ENCODE results near the gene GJD4. TPM values are rescaled to one million over a fixed set of nuclear protein-coding genes. Genes with fewer than 3 reads are reported as not detected.

Gene GJD4
- total RNA-seq, 1 donor from 2014 or later: not detected

DNA sequence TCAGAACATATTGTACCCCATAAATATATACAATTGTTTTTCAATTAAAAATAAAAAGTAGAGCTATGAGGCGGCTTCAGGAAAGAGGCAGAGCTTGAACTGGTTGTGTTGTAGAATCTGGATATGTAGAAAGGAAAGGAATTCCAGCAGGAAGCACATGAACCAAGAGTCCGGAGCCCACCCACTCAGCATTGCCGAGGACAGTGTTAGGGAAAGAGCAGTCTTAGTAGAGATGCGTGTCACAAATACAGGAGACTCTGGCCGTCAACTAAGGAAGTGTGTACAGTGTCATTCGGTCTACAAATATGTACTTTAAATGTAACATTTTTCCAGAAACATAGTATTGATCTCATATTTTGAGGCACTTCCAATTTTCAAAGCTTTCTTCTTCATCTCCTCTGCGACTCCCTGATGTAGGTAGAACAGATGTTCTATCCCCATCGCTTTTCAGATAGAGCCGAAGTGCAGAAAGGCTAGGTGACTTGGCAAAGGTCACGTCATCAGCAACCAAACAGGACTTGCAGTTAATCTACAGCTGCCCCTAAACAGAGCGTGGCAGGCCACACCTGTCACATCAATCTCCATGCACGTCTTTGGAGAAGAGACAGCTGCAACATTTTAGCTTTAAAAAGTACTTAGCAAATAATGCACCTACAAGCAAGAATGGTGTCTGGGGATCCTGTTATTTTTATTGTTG is 25.3 kb upstream of the GJD4 start:
- Histone ChIP-seq H3K4me3 (ENCODE audit: low read depth, low read length) (no peak overlapping the region), H3K27me3 (ENCODE audit: control insufficient read depth, insufficient read depth, low read length) (no peaks in the 10 kb centered on the region), H3K36me3 (ENCODE audit: control insufficient read depth, insufficient read depth, low read length) (no peaks in the 10 kb centered on the region)
- DNase-seq (ENCODE audit: low read depth) (no peak), FAIRE-seq (no peak)
- TF ChIP-seq CTCF (IDR thresholded peaks at IDR 0.05; ENCODE audit: insufficient read depth, low read length, severe bottlenecking): no peak

GRCh38 chr10:35580423-35580770 is 24.7 kb upstream of the GJD4 start:
- Histone ChIP-seq H3K27me3 (ENCODE audit: control insufficient read depth, insufficient read depth, low read length) (no peaks in the 10 kb centered on the region), H3K36me3 (ENCODE audit: control insufficient read depth, insufficient read depth, low read length) (no peaks in the 10 kb centered on the region), H3K4me3 (ENCODE audit: low read depth, low read length) (no peak overlapping the region)
- FAIRE-seq: no peak
- TF ChIP-seq CTCF (IDR thresholded peaks at IDR 0.05; ENCODE audit: insufficient read depth, low read length, severe bottlenecking): no peak
- no peak for DNase-seq (ENCODE audit: low read depth)

- FAIRE-seq (no peak), DNase-seq (ENCODE audit: low read depth) (no peak)
- Histone ChIP-seq H3K36me3 (ENCODE audit: control insufficient read depth, insufficient read depth, low read length) (no peaks in the 10 kb centered on the region), H3K27me3 (ENCODE audit: control insufficient read depth, insufficient read depth, low read length) (no peaks in the 10 kb centered on the region), H3K4me3 (ENCODE audit: low read depth, low read length) (no peak overlapping the region)
- no peak for TF ChIP-seq CTCF (IDR thresholded peaks at IDR 0.05; ENCODE audit: insufficient read depth, low read length, severe bottlenecking)
Observed at GRCh38 chr10:35581655-35582054, 23.5 kb upstream of the GJD4 start.

DNA sequence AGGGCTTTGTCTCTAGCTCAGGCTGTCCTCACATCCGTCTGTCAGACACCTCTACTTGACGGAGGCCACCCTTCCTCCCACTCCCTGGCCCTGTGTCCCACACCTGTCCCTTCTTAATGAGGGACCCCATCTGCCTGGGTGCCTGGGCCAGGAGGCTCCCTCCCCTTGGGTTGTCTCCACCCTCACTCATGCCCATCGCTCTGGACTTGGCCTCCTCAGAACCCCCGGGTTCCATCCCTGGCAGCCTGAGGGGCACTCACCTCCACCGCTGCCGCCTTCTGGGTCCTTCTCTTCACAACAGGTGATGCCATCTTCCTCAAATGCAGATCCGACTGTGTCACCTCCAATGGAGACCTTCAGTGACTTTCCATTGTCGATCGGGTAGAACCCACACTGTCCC is 20.2 kb upstream of the GJD4 start:
- Histone ChIP-seq H3K4me3 (ENCODE audit: low read depth, low read length) (no peak overlapping the region), H3K36me3 (ENCODE audit: control insufficient read depth, insufficient read depth, low read length) (no peaks in the 10 kb centered on the region), H3K27me3 (ENCODE audit: control insufficient read depth, insufficient read depth, low read length) (no peaks in the 10 kb centered on the region)
- no peak for DNase-seq (ENCODE audit: low read depth)
- FAIRE-seq: no peak
- TF ChIP-seq CTCF (IDR thresholded peaks at IDR 0.05; ENCODE audit: insufficient read depth, low read length, severe bottlenecking): no peak

DNA sequence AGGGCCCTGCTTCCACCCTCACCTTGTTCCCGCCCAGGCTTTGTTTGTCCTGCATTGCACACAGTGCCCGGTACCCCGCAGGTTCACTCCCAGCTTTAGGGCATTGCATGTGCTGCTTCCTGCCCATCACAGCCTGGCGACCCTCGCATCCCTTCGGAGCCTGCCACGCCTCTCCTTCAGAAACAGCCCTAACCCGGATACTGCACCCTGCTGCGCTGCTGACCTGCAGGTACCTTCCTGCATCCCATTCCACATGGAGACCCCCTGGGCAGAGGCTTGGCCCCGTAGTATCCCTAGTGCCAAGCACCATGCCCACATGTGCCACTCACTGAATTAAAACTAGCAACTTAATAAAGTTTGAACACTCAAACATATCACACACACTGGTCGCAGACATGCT is 19.8 kb upstream of the GJD4 start:
- no peaks in the 10 kb centered on the region for H3K36me3 ChIP-seq (ENCODE audit: control insufficient read depth, insufficient read depth, low read length)
- FAIRE-seq (no peak), DNase-seq (ENCODE audit: low read depth) (no peak)
- no peaks in the 10 kb centered on the region for H3K27me3 ChIP-seq (ENCODE audit: control insufficient read depth, insufficient read depth, low read length)
- no peak overlapping the region for H3K4me3 ChIP-seq (ENCODE audit: low read depth, low read length)
- TF ChIP-seq CTCF (IDR thresholded peaks at IDR 0.05; ENCODE audit: insufficient read depth, low read length, severe bottlenecking): no peak

- Histone ChIP-seq H3K27me3 (ENCODE audit: control insufficient read depth, insufficient read depth, low read length) (no peaks in the 10 kb centered on the region), H3K4me3 (ENCODE audit: low read depth, low read length) (no peak overlapping the region), H3K36me3 (ENCODE audit: control insufficient read depth, insufficient read depth, low read length) (no peaks in the 10 kb centered on the region)
- DNase-seq (ENCODE audit: low read depth): peak; percentile 15
- TF ChIP-seq CTCF (IDR thresholded peaks at IDR 0.05; ENCODE audit: insufficient read depth, low read length, severe bottlenecking): no peak
- FAIRE-seq: no peak
Observed at GRCh38 chr10:35585903-35586535, 19.1 kb upstream of the GJD4 start.

Measured in bronchial epithelial cell (primary cell).